ENCODE measurements around the gene JAM3. TPM values are rescaled to one million over a fixed set of nuclear protein-coding genes. Genes with fewer than 3 reads are reported as not detected.

Gene JAM3
- total RNA-seq, 1 experiment from 2014 or later = 1.6 TPM

GRCh38 chr11:134041349-134041748 is 27.5 kb upstream of the JAM3 start:
- TF ChIP-seq, protein P1, sequence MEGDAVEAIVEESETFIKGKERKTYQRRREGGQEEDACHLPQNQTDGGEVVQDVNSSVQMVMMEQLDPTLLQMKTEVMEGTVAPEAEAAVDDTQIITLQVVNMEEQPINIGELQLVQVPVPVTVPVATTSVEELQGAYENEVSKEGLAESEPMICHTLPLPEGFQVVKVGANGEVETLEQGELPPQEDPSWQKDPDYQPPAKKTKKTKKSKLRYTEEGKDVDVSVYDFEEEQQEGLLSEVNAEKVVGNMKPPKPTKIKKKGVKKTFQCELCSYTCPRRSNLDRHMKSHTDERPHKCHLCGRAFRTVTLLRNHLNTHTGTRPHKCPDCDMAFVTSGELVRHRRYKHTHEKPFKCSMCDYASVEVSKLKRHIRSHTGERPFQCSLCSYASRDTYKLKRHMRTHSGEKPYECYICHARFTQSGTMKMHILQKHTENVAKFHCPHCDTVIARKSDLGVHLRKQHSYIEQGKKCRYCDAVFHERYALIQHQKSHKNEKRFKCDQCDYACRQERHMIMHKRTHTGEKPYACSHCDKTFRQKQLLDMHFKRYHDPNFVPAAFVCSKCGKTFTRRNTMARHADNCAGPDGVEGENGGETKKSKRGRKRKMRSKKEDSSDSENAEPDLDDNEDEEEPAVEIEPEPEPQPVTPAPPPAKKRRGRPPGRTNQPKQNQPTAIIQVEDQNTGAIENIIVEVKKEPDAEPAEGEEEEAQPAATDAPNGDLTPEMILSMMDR (IDR thresholded peaks at IDR 0.05; ENCODE audit: unreplicated experiment) = no peak
- no TSS peak for BruUV-seq (replicated peaks)
- POLR2A ChIA-PET = interaction anchor here (0.6 to 2.4 kb wide), 15 partner anchors 8 to 113 kb away, joined by 3 to 21 read pairs (median 4); no protein-coding TSS in a partner anchor
- Mint-ChIP-seq H3K4me3 (ENCODE audit: unreplicated experiment) (peak overlapping the region; percentile 13), H3K36me3 (ENCODE audit: insufficient read depth, unreplicated experiment) (no peaks in the 10 kb centered on the region), H3K9me3 (ENCODE audit: unreplicated experiment) (no peaks in the 10 kb centered on the region), H3K27me3 (ENCODE audit: insufficient read depth, unreplicated experiment) (no peaks in the 10 kb centered on the region), H3K27ac (ENCODE audit: low read depth, unreplicated experiment) (no peak overlapping the region), H3K4me1 (ENCODE audit: insufficient read depth, unreplicated experiment) (peaks cover 35% of the 10 kb centered on the region)
- intact Hi-C loops (cut with micrococcal nuclease) = no loop called here
- DNase-seq (ENCODE audit: unreplicated experiment) = no peak
- CTCF ChIA-PET = interaction anchor here (0.6 to 10.5 kb wide), 10 partner anchors 9 to 170 kb away, joined by 3 to 92 read pairs (median 4); no protein-coding TSS in a partner anchor

DNA sequence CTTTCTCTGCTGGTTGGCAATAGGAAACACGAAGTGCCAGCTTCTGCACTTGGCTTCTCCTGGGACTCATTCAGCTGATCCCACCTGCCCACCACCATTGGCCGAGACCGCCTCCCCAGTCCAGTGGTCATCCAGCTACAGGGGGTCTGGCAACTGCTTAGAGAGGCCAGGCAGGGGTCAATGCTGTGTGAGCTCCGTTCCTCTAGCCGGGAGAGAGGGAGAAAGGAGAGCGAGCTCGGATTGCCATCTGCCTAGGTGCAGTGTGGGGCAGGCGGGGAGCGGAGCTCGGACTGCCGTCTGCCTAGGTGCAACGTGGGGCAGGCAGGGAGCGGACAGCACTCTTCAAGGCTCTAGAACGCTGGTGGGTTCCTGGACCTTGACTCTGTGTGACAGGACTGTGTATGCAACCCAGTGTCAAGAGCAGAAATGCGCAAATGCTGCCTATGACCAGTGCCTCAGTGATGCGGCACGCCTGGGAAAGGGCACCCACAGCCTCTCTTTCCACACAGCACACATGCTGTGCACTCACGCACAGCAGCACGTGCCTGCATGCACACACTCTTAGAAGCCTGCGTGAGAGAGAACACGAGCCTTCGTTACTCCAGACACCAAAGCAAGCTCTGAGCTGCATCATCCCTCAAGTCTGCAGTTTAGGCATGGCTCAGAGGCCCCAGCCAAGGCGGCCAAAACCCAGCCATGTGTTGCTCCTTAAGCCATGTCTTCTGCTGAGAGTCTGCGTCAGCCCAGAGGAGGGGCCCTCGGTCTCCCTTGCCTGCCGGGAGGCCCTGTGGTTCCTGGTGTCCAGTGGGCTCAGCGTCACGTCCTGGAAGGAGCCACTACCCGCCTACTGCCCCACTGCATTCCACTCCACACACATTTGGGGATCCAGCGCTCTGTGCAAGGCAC is 26.8 kb upstream of the JAM3 start:
- ChIA-PET POLR2A (interaction anchor here (1.1 to 2.6 kb wide), 8 partner anchors 9 to 114 kb away, joined by 3 to 21 read pairs (median 6); no protein-coding TSS in a partner anchor), CTCF (interaction anchor here (0.6 to 10.5 kb wide), 7 partner anchors 8 to 131 kb away, joined by 3 to 92 read pairs (median 5); no protein-coding TSS in a partner anchor)
- intact Hi-C loops (cut with micrococcal nuclease) = no loop called here
- Mint-ChIP-seq H3K27ac (ENCODE audit: low read depth, unreplicated experiment) (no peak overlapping the region), H3K4me3 (ENCODE audit: unreplicated experiment) (no peak overlapping the region), H3K9me3 (ENCODE audit: unreplicated experiment) (no peaks in the 10 kb centered on the region), H3K27me3 (ENCODE audit: insufficient read depth, unreplicated experiment) (no peaks in the 10 kb centered on the region), H3K36me3 (ENCODE audit: insufficient read depth, unreplicated experiment) (no peaks in the 10 kb centered on the region), H3K4me1 (ENCODE audit: insufficient read depth, unreplicated experiment) (peaks cover 40% of the 10 kb centered on the region)
- no TSS peak for BruUV-seq (replicated peaks)
- DNase-seq (ENCODE audit: unreplicated experiment) = no peak
- TF ChIP-seq, protein P1 (IDR thresholded peaks at IDR 0.05; ENCODE audit: unreplicated experiment) = no peak

GRCh38 chr11:134043821-134044420 is 25.0 kb upstream of the JAM3 start:
- intact Hi-C loops (cut with micrococcal nuclease) = no loop called here
- CTCF ChIA-PET = interaction anchor here (0.6 to 6.8 kb wide), 10 partner anchors 9 to 416 kb away, joined by 3 to 109 read pairs (median 8); partner anchors contain the start of gene IGSF9B
- no peaks in the 10 kb centered on the region for H3K27me3 Mint-ChIP-seq (ENCODE audit: insufficient read depth, unreplicated experiment)

More at GRCh38 chr11:134043821-134044420, 25.0 kb upstream of the JAM3 start:
- Mint-ChIP-seq H3K9me3 (ENCODE audit: unreplicated experiment) (no peaks in the 10 kb centered on the region), H3K4me1 (ENCODE audit: insufficient read depth, unreplicated experiment) (peaks cover 46% of the 10 kb centered on the region), H3K36me3 (ENCODE audit: insufficient read depth, unreplicated experiment) (no peaks in the 10 kb centered on the region), H3K4me3 (ENCODE audit: unreplicated experiment) (no peak overlapping the region), H3K27ac (ENCODE audit: low read depth, unreplicated experiment) (no peak overlapping the region)
- BruUV-seq (replicated peaks) = no TSS peak
- DNase-seq (ENCODE audit: unreplicated experiment) = no peak
- TF ChIP-seq, protein P1 (IDR thresholded peaks at IDR 0.05; ENCODE audit: unreplicated experiment) = no peak
- POLR2A ChIA-PET = interaction anchor here (1.7 to 2.6 kb wide), 3 partner anchors 9 to 119 kb away, joined by 4 to 11 read pairs (median 9); no protein-coding TSS in a partner anchor

Data from MCF 10A (cell line).